ENCODE measurements around the gene DNAJB8. TPM values are rescaled to one million over a fixed set of nuclear protein-coding genes. Genes with fewer than 3 reads are reported as not detected.

The DNAJB8 gene
- total RNA-seq, 1 experiment from 2014 or later: not detected

- no peak for DNase-seq (ENCODE audit: extremely low read depth, low read depth)
Measured at GRCh38 chr3:128452678-128453275, 13.9 kb downstream of the DNAJB8 start.

GRCh38 chr3:128452120-128452519 lies 14.6 kb downstream of the DNAJB8 start:
- DNase-seq (ENCODE audit: extremely low read depth, low read depth): no peak

DNA sequence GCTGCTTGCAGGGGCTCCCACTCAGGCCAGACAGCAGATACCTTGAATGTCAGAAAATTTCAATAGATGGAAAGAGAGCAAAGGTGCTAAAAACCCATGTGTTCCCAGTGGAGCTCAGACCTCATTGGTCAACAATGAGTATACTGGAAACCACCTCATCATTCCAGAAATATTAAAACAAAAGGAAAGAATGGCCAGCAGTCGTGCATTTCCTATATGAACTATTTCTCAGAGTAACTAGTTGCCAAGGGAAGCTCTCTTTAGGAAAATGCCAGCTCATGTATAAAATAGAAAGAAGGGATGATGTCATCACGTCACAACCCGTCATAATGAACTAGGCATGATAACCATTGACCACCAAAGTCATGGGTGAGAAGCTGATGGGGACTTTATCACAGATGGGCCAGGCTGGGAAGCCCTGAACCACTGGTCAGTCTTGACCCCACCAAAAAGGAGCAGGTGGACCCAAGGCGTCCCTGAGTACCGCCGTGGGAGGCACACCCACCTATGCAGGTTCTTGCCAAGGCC lies 17.5 kb downstream of the DNAJB8 start:
- no peak for DNase-seq (ENCODE audit: extremely low read depth, low read depth)

GRCh38 chr3:128448491-128448890 lies 18.2 kb downstream of the DNAJB8 start:
- no peak for DNase-seq (ENCODE audit: extremely low read depth, low read depth)

- no peak for DNase-seq (ENCODE audit: extremely low read depth, low read depth)
Measured at GRCh38 chr3:128447561-128448013, 19.1 kb downstream of the DNAJB8 start.

GRCh38 chr3:128446821-128447220 lies 19.9 kb downstream of the DNAJB8 start:
- no peak for DNase-seq (ENCODE audit: extremely low read depth, low read depth)

DNA sequence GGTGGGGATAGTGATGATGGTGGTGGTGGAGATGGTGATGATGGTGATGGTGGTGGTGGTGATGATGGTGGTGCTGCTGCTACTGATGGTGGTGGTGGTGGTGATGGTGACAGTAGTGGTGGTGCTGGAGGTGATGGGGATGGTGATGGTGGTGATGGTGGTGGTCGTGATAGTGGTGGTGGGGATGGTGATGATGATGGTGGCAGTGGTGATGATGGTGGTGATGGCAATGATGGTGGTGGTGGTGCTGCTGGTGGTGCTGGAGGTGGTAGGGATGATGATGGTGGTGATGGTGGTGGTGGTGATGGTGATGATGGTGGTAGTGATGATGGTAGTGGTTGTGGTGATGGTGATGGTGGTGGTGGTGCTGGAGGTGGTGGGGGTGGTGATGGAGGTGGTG lies 21.3 kb downstream of the DNAJB8 start:
- no peak for DNase-seq (ENCODE audit: extremely low read depth, low read depth)

GRCh38 chr3:128443771-128444170 lies 22.9 kb downstream of the DNAJB8 start:
- no peak for DNase-seq (ENCODE audit: extremely low read depth, low read depth)

DNA sequence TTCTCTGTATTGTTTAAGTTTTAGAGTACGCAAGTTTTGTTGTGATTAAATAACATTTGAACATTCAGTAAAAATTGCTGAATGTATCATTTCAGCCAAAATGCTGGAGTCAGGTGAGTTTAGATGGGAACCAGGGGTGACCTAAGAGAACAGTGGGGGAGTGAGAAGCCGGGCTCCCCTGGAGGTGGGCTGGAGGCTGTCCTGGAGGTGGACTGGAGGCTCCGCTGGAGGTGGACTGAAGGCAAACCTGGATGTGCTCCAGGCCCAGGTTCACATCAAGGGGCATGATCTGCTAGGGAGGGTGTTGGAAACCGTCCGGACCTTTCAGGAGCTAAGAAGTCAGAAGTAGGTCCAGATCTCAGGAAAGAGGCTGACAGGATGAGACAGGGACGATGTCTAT lies 23.7 kb downstream of the DNAJB8 start:
- DNase-seq (ENCODE audit: extremely low read depth, low read depth): no peak

DNA sequence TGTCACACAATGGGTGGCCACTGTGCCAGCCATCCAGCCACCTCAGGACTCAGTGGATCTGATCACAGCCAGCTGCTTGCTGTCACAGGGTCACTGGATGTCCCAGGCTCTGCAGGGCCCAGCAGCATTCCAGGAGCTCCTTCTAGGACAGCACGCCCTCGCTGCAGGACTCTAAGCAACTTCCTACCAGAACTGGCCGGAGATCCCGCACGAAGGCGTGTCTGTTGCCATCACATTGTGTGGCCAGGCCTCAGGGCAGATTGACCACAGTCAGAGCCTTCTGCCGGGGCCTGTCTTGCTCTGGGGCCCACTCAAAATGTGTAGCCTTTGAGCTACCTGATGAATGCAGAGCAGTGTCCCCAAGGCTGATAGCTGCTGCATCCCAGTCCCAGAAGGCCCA lies 24.6 kb downstream of the DNAJB8 start:
- no peak for DNase-seq (ENCODE audit: extremely low read depth, low read depth)

GRCh38 chr3:128439226-128439625 lies 27.5 kb downstream of the DNAJB8 start:
- no peak for DNase-seq (ENCODE audit: extremely low read depth, low read depth)

DNA sequence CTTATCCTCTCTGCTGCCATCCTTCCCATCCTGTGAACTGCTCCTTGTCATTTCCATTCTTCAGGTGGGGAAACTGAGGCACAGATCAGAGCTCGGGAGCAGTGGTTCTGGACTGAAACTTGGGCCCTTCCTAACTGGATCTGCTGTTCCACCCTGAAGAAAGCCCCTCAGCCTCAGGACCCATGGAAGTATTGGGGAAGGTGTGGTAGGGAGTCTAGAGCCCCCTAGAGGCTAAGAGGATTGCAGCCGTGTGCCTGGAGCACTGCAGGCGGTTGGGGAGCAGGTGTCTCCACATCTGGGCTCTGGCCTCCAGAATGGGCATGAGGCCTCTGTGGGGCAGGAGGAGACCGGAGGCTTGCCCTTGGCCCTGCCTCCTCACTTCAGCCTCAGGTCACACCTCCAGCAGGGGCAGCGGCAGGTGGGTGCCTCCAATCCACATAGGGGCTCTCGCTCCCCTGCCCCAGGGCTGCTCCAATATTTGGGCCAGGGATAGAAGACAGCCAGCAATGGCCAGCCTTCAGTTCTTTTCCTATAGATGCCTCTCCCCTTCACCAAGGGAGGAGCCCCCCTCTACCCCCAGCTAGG lies 28.1 kb downstream of the DNAJB8 start:
- DNase-seq (ENCODE audit: extremely low read depth, low read depth): no peak

DNA sequence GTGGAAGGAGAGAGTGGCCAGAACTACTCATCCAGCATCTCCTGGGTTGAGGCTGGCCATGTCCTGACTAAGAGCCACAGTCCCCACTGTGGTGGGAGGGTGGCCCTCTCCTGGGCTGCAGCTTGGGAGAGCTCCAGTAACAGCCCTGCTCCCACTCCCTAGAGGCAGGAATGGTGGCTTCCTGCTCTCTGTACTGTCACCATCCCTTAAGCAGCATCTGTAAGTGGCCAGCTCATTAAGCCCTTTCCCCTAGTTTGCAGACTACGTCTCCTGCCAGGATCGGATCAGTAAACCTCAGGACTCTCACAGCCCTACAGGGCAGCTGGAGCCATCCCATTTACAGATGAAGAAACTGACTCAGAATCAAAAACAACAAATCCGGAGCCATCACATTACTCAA lies 30.5 kb downstream of the DNAJB8 start:
- DNase-seq (ENCODE audit: extremely low read depth, low read depth): no peak

DNA sequence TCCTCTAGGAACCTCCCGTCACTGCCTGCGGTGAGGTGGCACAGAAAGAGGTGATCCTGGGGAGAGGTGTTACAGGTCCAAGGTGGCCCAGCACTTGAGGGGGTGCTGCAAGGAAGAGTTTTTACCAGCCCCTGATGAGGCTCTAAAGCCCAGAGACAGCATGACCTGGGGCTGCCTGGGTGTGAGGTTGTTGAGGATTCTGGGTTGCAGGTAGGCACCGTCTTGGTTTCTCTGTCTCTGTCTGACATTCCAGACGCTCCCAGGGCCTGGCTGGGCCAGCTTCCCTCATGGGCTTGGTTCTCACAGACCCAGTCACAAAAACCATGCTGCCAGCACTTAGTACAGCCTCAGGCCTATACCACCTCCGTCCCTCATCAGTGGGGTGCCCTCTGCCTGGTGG lies 31.1 kb downstream of the DNAJB8 start:
- no peak for DNase-seq (ENCODE audit: extremely low read depth, low read depth)

GRCh38 chr3:128435058-128435457 lies 31.6 kb downstream of the DNAJB8 start:
- DNase-seq (ENCODE audit: extremely low read depth, low read depth): no peak

DNA sequence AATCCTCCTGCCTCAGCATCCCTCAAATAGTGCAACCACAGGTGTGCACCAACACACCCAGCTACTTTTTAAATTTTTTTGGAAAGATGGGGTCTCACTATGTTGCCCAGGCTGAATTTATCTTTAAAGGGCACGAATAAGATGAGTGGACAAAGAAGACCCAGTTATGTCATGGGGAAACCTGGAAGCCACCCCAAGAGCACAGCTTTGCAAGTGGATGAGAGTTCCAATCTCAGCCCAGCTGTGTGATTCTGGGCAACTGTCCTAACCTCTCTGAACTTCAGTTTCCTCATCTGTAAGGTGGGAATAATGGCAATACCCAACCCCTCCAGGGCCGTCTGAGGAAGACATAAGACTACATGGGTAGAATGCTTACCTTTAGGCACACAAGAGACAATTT lies 32.2 kb downstream of the DNAJB8 start:
- no peak for DNase-seq (ENCODE audit: extremely low read depth, low read depth)

- no peak for DNase-seq (ENCODE audit: extremely low read depth, low read depth)
Measured at GRCh38 chr3:128433837-128434165, 32.9 kb downstream of the DNAJB8 start.

- DNase-seq (ENCODE audit: extremely low read depth, low read depth): no peak
Measured at GRCh38 chr3:128432971-128433836, 33.5 kb downstream of the DNAJB8 start.

GRCh38 chr3:128432301-128432970 lies 34.3 kb downstream of the DNAJB8 start:
- no peak for DNase-seq (ENCODE audit: extremely low read depth, low read depth)

DNA sequence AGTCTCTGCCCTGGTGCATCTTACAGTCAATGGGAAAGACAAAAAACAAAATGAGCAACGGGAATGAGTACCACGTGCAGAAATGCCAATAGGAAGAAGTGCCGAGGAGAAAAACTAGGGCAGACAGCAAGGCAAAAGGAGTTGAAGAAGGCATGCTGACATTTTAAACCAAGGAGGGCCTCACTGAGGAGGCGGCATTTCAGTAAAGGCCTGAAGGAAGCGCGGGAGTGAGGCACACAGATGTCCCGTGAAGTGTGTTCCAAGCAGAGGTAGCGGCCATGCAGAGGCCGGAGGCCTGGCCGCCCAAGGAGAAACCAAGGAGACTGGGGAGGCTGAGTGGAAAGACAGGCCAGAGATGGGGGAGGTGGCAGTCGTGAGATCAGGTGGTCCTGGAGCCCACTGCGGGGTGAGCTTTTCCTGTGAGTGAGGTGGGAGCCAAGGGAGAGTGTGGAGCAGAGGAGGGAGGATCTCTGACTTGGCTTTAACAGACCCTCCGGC lies 34.8 kb downstream of the DNAJB8 start:
- no peak for DNase-seq (ENCODE audit: extremely low read depth, low read depth)

- DNase-seq (ENCODE audit: extremely low read depth, low read depth): no peak
Measured at GRCh38 chr3:128430731-128431130, 36.0 kb downstream of the DNAJB8 start.
